HepG2 (cell line): ENCODE data around the gene IRX2. TPM values are rescaled to one million over a fixed set of nuclear protein-coding genes. Genes with fewer than 3 reads are reported as not detected.

Source experiments
- ATAC-seq: fragments of 200-7000 bp; cut with Tn5 transposase; 3 replicates; pipeline ENCODE4 v1.9.1; 2020; ENCODE audit warnings: mild to moderate bottlenecking, moderate library complexity
- BruUV-seq: library from RNA; stranded (reverse); fragments of 400-500 nt; replicated peaks from 2 replicates; lab custom pipeline; 2021; lab: Mats Ljungman, UMichigan
- CTCF ChIA-PET: fragments of 300-600 bp; formaldehyde crosslinking; extraction: SDS; loops from one replicate; lab custom pipeline; 2021; ENCODE audit warnings: low total read pairs, inconsistent platforms, low intra/inter-chr PET ratio; lab: Yijun Ruan, JAX
- POLR2A ChIA-PET: fragments of 350-600 bp; sonication (Branson Sonifier 250); formaldehyde crosslinking; loops from one replicate; lab custom pipeline; 2020; ENCODE audit warnings: antibody characterized with exemption, inconsistent platforms; lab: Yijun Ruan, JAX
- DNase-seq: peaks from one replicate; pipeline ENCODE4 v3.0.0-alpha.2; 2015; ENCODE audit warnings: low spot score
- FAIRE-seq: peaks from 3 replicates; lab custom pipeline; 2011; peaks lifted over from hg19 to GRCh38; lab: Jason Lieb, UNC
- H2AFZ ChIP-seq: one replicate; pipeline ENCODE4 v1.6.1; 2011; ENCODE audit warnings: low read length, inconsistent platforms
- H3K27ac ChIP-seq: fragments of 300-600 bp; 3 replicates; pipeline ENCODE4 v1.8.0; 2011; ENCODE audit warnings: mixed run types, mild to moderate bottlenecking, mixed read lengths, low read length, inconsistent platforms; ENCODE audit not compliant: insufficient read depth; ENCODE audit errors: extremely low read length
- H3K27me3 ChIP-seq, 2 experiments: fragments of 200-600 bp in 1 of 2; 2 replicates in 1 of 2; 3 replicates in 1 of 2; pipeline versions ENCODE4 v1.6.0 to v1.8.0; 2011; ENCODE audit warnings: low read length in 2 of 2, mild to moderate bottlenecking in 2 of 2, moderate library complexity in 2 of 2, inconsistent platforms in 1 of 2; ENCODE audit not compliant: insufficient read depth in 2 of 2, control insufficient read depth in 1 of 2
- H3K36me3 ChIP-seq, 2 experiments: fragments of 200-600 bp in 1 of 2; replicated peaks in 1 of 2; 2 replicates in 1 of 2; 3 replicates in 1 of 2; pipeline versions ENCODE4 v1.5.1 to v1.8.0; 2011; ENCODE audit warnings: low read length in 2 of 2, inconsistent platforms in 1 of 2; ENCODE audit not compliant: insufficient read depth in 2 of 2, control insufficient read depth in 1 of 2
- H3K4me1 ChIP-seq: 2 replicates; pipeline ENCODE4 v1.5.1; 2012; ENCODE audit warnings: low read length, inconsistent platforms; ENCODE audit not compliant: insufficient read depth
- H3K4me2 ChIP-seq: 2 replicates; pipeline ENCODE4 v1.6.0; 2011; ENCODE audit warnings: low read depth, low read length, inconsistent platforms
- H3K4me3 ChIP-seq, 3 experiments: fragments of 200-600 bp in 1 of 3; sonication (generic), shearing (Covaris generic) in 1 of 3; replicated peaks in 1 of 3; 2 replicates each; pipeline ENCODE4 v1.5.1; 2011 to 2016; ENCODE audit warnings: low read length in 3 of 3, inconsistent platforms in 2 of 3, low read depth in 2 of 3, mild to moderate bottlenecking in 2 of 3, control low read depth in 1 of 3, mixed read lengths in 1 of 3; ENCODE audit not compliant: insufficient read depth in 1 of 3
- H3K79me2 ChIP-seq: one replicate; pipeline ENCODE4 v1.6.1; 2011; ENCODE audit warnings: low read length, inconsistent platforms; ENCODE audit not compliant: insufficient read depth
- H3K9ac ChIP-seq: 2 replicates; pipeline ENCODE4 v1.6.0; 2011; ENCODE audit warnings: mild to moderate bottlenecking, low read depth, low read length, inconsistent platforms; ENCODE audit not compliant: insufficient read depth
- H3K9me3 ChIP-seq: 2 replicates; pipeline ENCODE4 v1.5.1; 2012; ENCODE audit warnings: mild to moderate bottlenecking, low read length
- H4K20me1 ChIP-seq: 2 replicates; pipeline ENCODE4 v1.6.0; 2011; ENCODE audit warnings: inconsistent platforms, mild to moderate bottlenecking, low read length, moderate library complexity; ENCODE audit not compliant: insufficient read depth
- CAMTA2 ChIP-seq: sonication (generic); formaldehyde crosslinking; IDR thresholded peaks from 2 replicates; pipeline ENCODE4 v1.4.0; 2020; ENCODE audit warnings: mild to moderate bottlenecking, missing genetic modification reagents, borderline replicate concordance
- CEBPB ChIP-seq: IDR thresholded peaks from 2 replicates; pipeline ENCODE4 v1.6.1; 2011; ENCODE audit warnings: low read depth, low read length, improper control_type of control experiment, borderline replicate concordance
- HOMEZ ChIP-seq: IDR thresholded peaks from 2 replicates; pipeline ENCODE4 v1.6.1; 2016; ENCODE audit warnings: low read depth
- MIXL1 ChIP-seq: IDR thresholded peaks from 2 replicates; pipeline ENCODE4 v1.6.1; 2016
- MTA1 ChIP-seq: sonication (generic); formaldehyde crosslinking; IDR thresholded peaks from 2 replicates; pipeline ENCODE4 v1.4.0; 2020; ENCODE audit warnings: missing genetic modification reagents, mild to moderate bottlenecking, borderline replicate concordance
- POLR2G ChIP-seq: fragments of 200-400 bp; formaldehyde crosslinking; IDR thresholded peaks from 2 replicates; pipeline ENCODE4 v1.6.1; 2018; ENCODE audit warnings: mild to moderate bottlenecking, low read depth, low read length, moderate library complexity
- TMF1 ChIP-seq: sonication (generic); formaldehyde crosslinking; IDR thresholded peaks from 2 replicates; pipeline ENCODE4 v1.8.1; 2022; ENCODE audit warnings: low read depth, missing genetic modification reagents
- ZMYM3 ChIP-seq: sonication (generic); formaldehyde crosslinking; IDR thresholded peaks from 2 replicates; pipeline ENCODE4 v1.5.1; 2020; ENCODE audit warnings: mild to moderate bottlenecking, missing genetic modification reagents
- ZNF24 ChIP-seq: fragments of 450-650 bp; IDR thresholded peaks from 2 replicates; pipeline ENCODE4 v1.6.1; 2017; ENCODE audit warnings: antibody characterized with exemption, mild to moderate bottlenecking
- ZNF367 ChIP-seq: sonication (generic); formaldehyde crosslinking; IDR thresholded peaks from 2 replicates; pipeline ENCODE4 v1.4.0; 2020; ENCODE audit warnings: missing genetic modification reagents, borderline replicate concordance
- ZNF558 ChIP-seq: sonication (generic); formaldehyde crosslinking; IDR thresholded peaks from 2 replicates; pipeline ENCODE4 v1.9.0; 2022; ENCODE audit warnings: mild to moderate bottlenecking, missing genetic modification reagents, borderline replicate concordance
- ZNF572 ChIP-seq: sonication (generic); formaldehyde crosslinking; IDR thresholded peaks from 2 replicates; pipeline ENCODE4 v1.5.1; 2020; ENCODE audit warnings: mild to moderate bottlenecking, missing genetic modification reagents
- ZNF709 ChIP-seq: sonication (generic); formaldehyde crosslinking; IDR thresholded peaks from 2 replicates; pipeline ENCODE4 v1.5.0; 2020; ENCODE audit warnings: mild to moderate bottlenecking, missing genetic modification reagents
- ZNF776 ChIP-seq: sonication (generic); formaldehyde crosslinking; IDR thresholded peaks from 2 replicates; pipeline ENCODE4 v1.4.0; 2020; ENCODE audit warnings: mild to moderate bottlenecking, missing genetic modification reagents
- ZNF891 ChIP-seq: sonication (generic); formaldehyde crosslinking; IDR thresholded peaks from 2 replicates; pipeline ENCODE4 v1.5.0; 2020; ENCODE audit warnings: mild to moderate bottlenecking, missing genetic modification reagents
- ZSCAN9 ChIP-seq: IDR thresholded peaks from 2 replicates; pipeline ENCODE4 v1.6.1; 2016; ENCODE audit warnings: borderline replicate concordance
- WGBS: methylation state at CpG from one replicate; pipeline ENCODE4 v1.1.6; 2017; ENCODE audit warnings: low lambda C conversion rate; 5-methylcytosine and 5-hydroxymethylcytosine counted together
- in situ Hi-C: cut with HindIII; loops from 2 replicates; pipeline ENCODE4 v1.10.0; 2017; ENCODE audit warnings: low pct_unique_long_range_greater_than_20kb; ENCODE audit not compliant: extremely low pct_ligation_motif_present
- intact Hi-C: fragments of 100-400 bp; cut with micrococcal nuclease; formaldehyde crosslinking; loops from one replicate; pipeline ENCODE4 v1.10.0; 2022; ENCODE audit not compliant: unreplicated experiment
- polyA plus RNA-seq, 8 experiments: library from polyadenylated mRNA; depleted of rRNA in 3 of 8; stranded (reverse) in 7 of 8; unstranded in 1 of 8; fragments of >200 nt; fragmentation: Illumina TruSeq in 4 of 8; extraction: Trizol in 4 of 8; gene quantifications; 2 replicates each; pipeline versions ENCODE4 v1.2.1 to v1.2.3, GENCODE V29; 2011 to 2016; ENCODE audit warnings: low read depth in 4 of 8, missing spikeins in 1 of 8, mixed read lengths in 1 of 8; ENCODE audit not compliant: insufficient read depth in 1 of 8
- total RNA-seq, 5 experiments: library from RNA; depleted of rRNA; stranded (reverse); fragments of >200 nt; fragmentation: Illumina TruSeq; extraction: Trizol; gene quantifications; 2 replicates each; pipeline ENCODE4 v1.2.3, GENCODE V29; 2016; ENCODE audit warnings: low read depth in 1 of 5

The IRX2 gene
- total and polyA plus RNA-seq, 2 of the 13 experiments (the other 11 are each of a cell fraction or from before 2014, with no cell fraction given), result not detected

GRCh38 chr5:2697446-2698200, 53.9 kb downstream of the IRX2 start:
- TF ChIP-seq ZNF367 (CRISPR knock-in tag) (no peak), ZNF558 (CRISPR knock-in tag) (no peak), MIXL1 (no peak), ZNF709 (CRISPR knock-in tag) (no peak), ZNF776 (no peak), TMF1 (CRISPR knock-in tag) (no peak), ZMYM3 (no peak), ZNF891 (CRISPR knock-in tag) (no peak), ZNF572 (CRISPR knock-in tag) (no peak), HOMEZ (no peak), MTA1 (no peak), CEBPB (no peak), CAMTA2 (CRISPR knock-in tag) (no peak), ZSCAN9 (CRISPR knock-in tag) (no peak), POLR2G (no peak), ZNF24 (no peak)
- Histone ChIP-seq H3K4me1 (peaks cover 20% of the 10 kb centered on the region; the same call in 1 of the 2 replicates), H3K27me3 (peaks cover 4 to 26% of the 10 kb centered on the region in 2 experiments; a peak in 3 of 5 replicates), H3K4me3 (no peak overlapping the region), H3K9ac (no peak overlapping the region), H3K36me3 (no peaks in the 10 kb centered on the region), H3K4me2 (no peak overlapping the region), H2AFZ (no peak overlapping the region), H3K27ac (no peak overlapping the region), H3K9me3 (no peaks in the 10 kb centered on the region), H3K79me2 (no peaks in the 10 kb centered on the region), H4K20me1 (no peaks in the 10 kb centered on the region)
- no peak for FAIRE-seq
- ChIA-PET POLR2A (no interaction called here), CTCF (no interaction called here)
- ATAC-seq, result no peak
- WGBS, result 37% methylated on average over 20 of the region's 23 CpGs
- intact Hi-C loops (no loop called here), in situ Hi-C loops (no loop called here)
- no TSS peak for BruUV-seq
- no peak for DNase-seq
